Lung (tissue), 10 donors: Measurements from ENCODE around the gene NPIPA7. TPM values are rescaled to one million over a fixed set of nuclear protein-coding genes. Genes with fewer than 3 reads are reported as not detected.
"Not testable (repeated sequence)": the region's sequence is repeated elsewhere in the genome, so short reads cannot be mapped to it uniquely, and the experiment has no call there.

Experiments used
- ATAC-seq: fragments of 200-7000 bp; cut with Tn5 transposase; one replicate; pipeline ENCODE4 v1.9.1; 2020; ENCODE audit warnings: moderate number of reproducible peaks; ENCODE audit not compliant: insufficient read depth, low FRiP score
- DNase-seq, 3 donors: peaks; one replicate each; pipeline ENCODE4 v3.0.0-alpha.2; 2013 to 2017
- H3K27ac ChIP-seq, 2 donors: one replicate each; pipeline ENCODE4 v1.5.1; 2013; ENCODE audit warnings: mild to moderate bottlenecking in 2 of 2, moderate library complexity in 2 of 2, control low read depth in 1 of 2, inconsistent platforms in 1 of 2, low read depth in 1 of 2, low read length in 1 of 2
- H3K27me3 ChIP-seq, 3 donors: one replicate each; pipeline ENCODE4 v1.5.1; 2013; ENCODE audit warnings: low read length in 2 of 3; ENCODE audit not compliant: control insufficient read depth in 3 of 3, insufficient read depth in 3 of 3
- H3K36me3 ChIP-seq, 4 donors: one replicate each; pipeline ENCODE4 v1.5.1; 2013; ENCODE audit warnings: low read length in 4 of 4, mild to moderate bottlenecking in 1 of 4, moderate library complexity in 1 of 4; ENCODE audit not compliant: control insufficient read depth in 4 of 4, insufficient read depth in 4 of 4
- H3K4me1 ChIP-seq, 5 donors: one replicate each; pipeline ENCODE4 v1.5.1; 2013; ENCODE audit warnings: low read length in 5 of 5, mild to moderate bottlenecking in 2 of 5, moderate library complexity in 1 of 5; ENCODE audit not compliant: control insufficient read depth in 5 of 5, insufficient read depth in 5 of 5
- H3K4me3 ChIP-seq: one replicate; pipeline ENCODE4 v1.5.1; 2013; ENCODE audit warnings: mild to moderate bottlenecking, control low read depth, moderate library complexity
- H3K9ac ChIP-seq, 2 donors: one replicate each; pipeline ENCODE4 v1.5.1; 2013; ENCODE audit warnings: low read length in 2 of 2, control low read depth in 1 of 2; ENCODE audit not compliant: insufficient read depth in 1 of 2
- H3K9me3 ChIP-seq, 4 donors: one replicate each; pipeline ENCODE4 v1.5.1; 2013; ENCODE audit warnings: low read length in 3 of 4, mild to moderate bottlenecking in 1 of 4, moderate library complexity in 1 of 4; ENCODE audit not compliant: control insufficient read depth in 4 of 4, insufficient read depth in 3 of 4
- WGBS, 2 donors: extraction: QIAGEN DNeasy Blood & Tissue Kit; methylation state at CpG; one replicate each; pipeline ENCODE4 v1.1.7; 2013; 5-methylcytosine and 5-hydroxymethylcytosine counted together
- polyA plus RNA-seq, 2 donors: library from polyadenylated mRNA; stranded (reverse); fragments of 200-250 nt; gene quantifications; one replicate each; pipeline ENCODE4 v1.2.1, GENCODE V29; 2013
- total RNA-seq, 2 donors: library from RNA; depleted of rRNA in 1 of 2; stranded (reverse); fragments of >200 nt in 1 of 2; gene quantifications; one replicate each; pipeline ENCODE4 v1.2.1, GENCODE V29; 2014 to 2021
- donor health status: Bipolar disorder and iron deficiency.
- donor health status: healthy.
- donor health status: DM: yes; HTN: yes; CAD: no.

Gene NPIPA7
- total and polyA plus RNA-seq, 4 donors, result 9.3 to 21.6 (median 10.3) TPM

- H3K9ac ChIP-seq, H3K27ac ChIP-seq, H3K4me1 ChIP-seq, H3K36me3 ChIP-seq, ATAC-seq, H3K9me3 ChIP-seq, H3K4me3 ChIP-seq, DNase-seq, H3K27me3 ChIP-seq: not testable (repeated sequence)
- no CpG with 5 or more reads among the region's 1 CpG for WGBS, 2 donors
Observed at GRCh38 chr16:16404283-16404682, 25.3 kb downstream of the NPIPA7 start.

GRCh38 chr16:16405421-16405820 is 26.5 kb downstream of the NPIPA7 start:
- not testable (repeated sequence) for H3K9me3 ChIP-seq, H3K27ac ChIP-seq, H3K27me3 ChIP-seq, ATAC-seq, H3K36me3 ChIP-seq, H3K9ac ChIP-seq, DNase-seq, H3K4me1 ChIP-seq, H3K4me3 ChIP-seq
- no CpG with 5 or more reads among the region's 5 CpGs for WGBS, 2 donors

GRCh38 chr16:16408430-16408829 is 29.5 kb downstream of the NPIPA7 start:
- not testable (repeated sequence) for H3K27ac ChIP-seq, ATAC-seq, DNase-seq, H3K9me3 ChIP-seq, H3K4me1 ChIP-seq, H3K27me3 ChIP-seq, H3K4me3 ChIP-seq, H3K9ac ChIP-seq, H3K36me3 ChIP-seq
- 83 to 85% methylated on average over 1 to 2 of the region's 6 CpGs for WGBS, 2 donors

GRCh38 chr16:16413773-16414172 is 34.8 kb downstream of the NPIPA7 start:
- H3K4me1 ChIP-seq, H3K27ac ChIP-seq, H3K9ac ChIP-seq, ATAC-seq, H3K9me3 ChIP-seq, H3K36me3 ChIP-seq, DNase-seq, H3K4me3 ChIP-seq, H3K27me3 ChIP-seq: not testable (repeated sequence)
- no CpG with 5 or more reads among the region's 1 CpG for WGBS, 2 donors

- H3K36me3 ChIP-seq, H3K9ac ChIP-seq, H3K9me3 ChIP-seq, ATAC-seq, H3K4me3 ChIP-seq, DNase-seq, H3K27me3 ChIP-seq, H3K27ac ChIP-seq, H3K4me1 ChIP-seq: not testable (repeated sequence)
- no CpG with 5 or more reads among the region's 5 CpGs for WGBS, 2 donors
Observed at GRCh38 chr16:16417071-16417470, 38.1 kb downstream of the NPIPA7 start.

GRCh38 chr16:16417914-16418544 is 39.1 kb downstream of the NPIPA7 start:
- ATAC-seq, result not testable (repeated sequence)

GRCh38 chr16:16420515-16420914 is 41.6 kb downstream of the NPIPA7 start:
- not testable (repeated sequence) for H3K27ac ChIP-seq, H3K36me3 ChIP-seq, H3K4me3 ChIP-seq, ATAC-seq, H3K4me1 ChIP-seq, H3K9ac ChIP-seq, H3K27me3 ChIP-seq, DNase-seq, H3K9me3 ChIP-seq
- WGBS, 2 donors, result 62 to 84% methylated on average over 1 of the region's 1 CpG

More at GRCh38 chr16:16417914-16418544, 39.1 kb downstream of the NPIPA7 start:
- H3K36me3 ChIP-seq, H3K27ac ChIP-seq, H3K9me3 ChIP-seq, H3K4me3 ChIP-seq, H3K27me3 ChIP-seq, H3K9ac ChIP-seq, DNase-seq, H3K4me1 ChIP-seq: not testable (repeated sequence)
- 67 to 100% methylated on average over 1 of the region's 5 CpGs for WGBS, 2 donors

- not testable (repeated sequence) for ATAC-seq, H3K9ac ChIP-seq, H3K27me3 ChIP-seq, H3K27ac ChIP-seq, H3K9me3 ChIP-seq, H3K4me3 ChIP-seq, DNase-seq, H3K4me1 ChIP-seq, H3K36me3 ChIP-seq
- WGBS, 2 donors, result no CpG with 5 or more reads among the region's 2 CpGs
Observed at GRCh38 chr16:16425146-16425545, 46.2 kb downstream of the NPIPA7 start.
